Measurements from ENCODE around the gene LCE7A. TPM values are rescaled to one million over a fixed set of nuclear protein-coding genes. Genes with fewer than 3 reads are reported as not detected.

Gene LCE7A
- total and polyA plus RNA-seq, 2 donors (not counting 3 experiments of a cell fraction or from before 2014, with no cell fraction given), result not detected

- dilution Hi-C loops (cut with MboI; ENCODE audit: extremely low pct_ligation_motif_present, low sequenced_read_pairs), result no loop called here
- ChIA-PET POLR2A (no interaction called here), CTCF (no interaction called here)
- H3K36me3 ChIP-seq (ENCODE audit: control insufficient read depth in 2 of 2, extremely low read depth in 1 of 2, insufficient read depth in 2 of 2, low read length in 2 of 2), result no peaks in the 10 kb centered on the region
- H3K27me3 ChIP-seq (ENCODE audit: control insufficient read depth in 2 of 2, insufficient read depth in 2 of 2, low read length in 2 of 2), result no peaks in the 10 kb centered on the region
- TF ChIP-seq MYC (IDR thresholded peaks at IDR 0.05; ENCODE audit: low read depth, low read length) (no peak), CTCF (IDR thresholded peaks at IDR 0.05; ENCODE audit: extremely low read depth in 1 of 2, insufficient read depth in 1 of 2, low read depth in 1 of 2, low read length in 2 of 2) (no peak)
- no peak within 1 kb of the TSS for H3K27ac ChIP-seq (ENCODE audit: insufficient read depth, low read depth, low read length)
- H3K79me2 ChIP-seq (ENCODE audit: control insufficient read depth, insufficient read depth, low read length), result no peaks in the 10 kb centered on the region
- FAIRE-seq (no peak), DNase-seq (ENCODE audit: low read depth, low spot score) (no peak)
- intact Hi-C loops (cut with micrococcal nuclease), result no loop called here
- no peak within 1 kb of the TSS for H3K4me2 ChIP-seq (ENCODE audit: insufficient read depth, low read length)
- BruUV-seq (replicated peaks), result no TSS peak
- no peaks in the 10 kb centered on the region for H3K4me1 ChIP-seq (ENCODE audit: control insufficient read depth, extremely low read depth, insufficient read depth, low read length)
- no peak within 1 kb of the TSS for H3K9ac ChIP-seq (replicated peaks; ENCODE audit: extremely low read depth, insufficient read depth, low read length)
- H3K9me3 ChIP-seq (replicated peaks; ENCODE audit: control insufficient read depth, insufficient read depth, low read length), result no peaks in the 10 kb centered on the region
- no peaks in the 10 kb centered on the region for H4K20me1 ChIP-seq (replicated peaks; ENCODE audit: control insufficient read depth, extremely low read depth, insufficient read depth, low read length)
- H2AFZ ChIP-seq (ENCODE audit: low read depth, low read length), result no peak within 1 kb of the TSS
- H3K4me3 ChIP-seq (replicated peaks in 1 of 3; ENCODE audit: insufficient read depth in 1 of 3, low read depth in 1 of 3, low read length in 3 of 3), result no peak within 1 kb of the TSS
- no peaks in the 10 kb centered on the region for H3K9me1 ChIP-seq (replicated peaks; ENCODE audit: control insufficient read depth, extremely low read depth, insufficient read depth, low read length)
Observed at GRCh38 chr1:152811671-152812070, 48.1 kb upstream of the LCE7A start, which contains the start of gene LCE1B. Gene LCE1B, plus strand, starts transcription at chr1:152811971. Its CDS starts 476 bp downstream, at chr1:152812447.

- no peak overlapping the region for H2AFZ ChIP-seq (ENCODE audit: low read depth, low read length)
Observed at GRCh38 chr1:152817309-152817708, 42.5 kb upstream of the LCE7A start.

More at GRCh38 chr1:152817309-152817708, 42.5 kb upstream of the LCE7A start:
- Histone ChIP-seq H4K20me1 (replicated peaks; ENCODE audit: control insufficient read depth, extremely low read depth, insufficient read depth, low read length) (no peaks in the 10 kb centered on the region), H3K27me3 (ENCODE audit: control insufficient read depth in 2 of 2, insufficient read depth in 2 of 2, low read length in 2 of 2) (no peaks in the 10 kb centered on the region), H3K9me1 (replicated peaks; ENCODE audit: control insufficient read depth, extremely low read depth, insufficient read depth, low read length) (no peaks in the 10 kb centered on the region), H3K4me3 (replicated peaks in 1 of 3; ENCODE audit: insufficient read depth in 1 of 3, low read depth in 1 of 3, low read length in 3 of 3) (no peak overlapping the region), H3K27ac (ENCODE audit: insufficient read depth, low read depth, low read length) (no peak overlapping the region), H3K36me3 (ENCODE audit: control insufficient read depth in 2 of 2, extremely low read depth in 1 of 2, insufficient read depth in 2 of 2, low read length in 2 of 2) (no peaks in the 10 kb centered on the region), H3K4me1 (ENCODE audit: control insufficient read depth, extremely low read depth, insufficient read depth, low read length) (no peaks in the 10 kb centered on the region), H3K4me2 (ENCODE audit: insufficient read depth, low read length) (no peak overlapping the region), H3K9ac (replicated peaks; ENCODE audit: extremely low read depth, insufficient read depth, low read length) (no peak overlapping the region), H3K9me3 (replicated peaks; ENCODE audit: control insufficient read depth, insufficient read depth, low read length) (no peaks in the 10 kb centered on the region), H3K79me2 (ENCODE audit: control insufficient read depth, insufficient read depth, low read length) (no peaks in the 10 kb centered on the region)
- intact Hi-C loops (cut with micrococcal nuclease), result no loop called here
- dilution Hi-C loops (cut with MboI; ENCODE audit: extremely low pct_ligation_motif_present, low sequenced_read_pairs), result no loop called here
- no peak for DNase-seq (ENCODE audit: low read depth, low spot score)
- CTCF ChIA-PET, result no interaction called here
- no peak for FAIRE-seq
- no TSS peak for BruUV-seq (replicated peaks)
- TF ChIP-seq JUN (IDR thresholded peaks at IDR 0.05; ENCODE audit: borderline replicate concordance, insufficient read depth, insufficient read length, low read depth), result no peak
- TF ChIP-seq FOS (IDR thresholded peaks at IDR 0.05; ENCODE audit: borderline replicate concordance, insufficient read depth, low read length), result no peak
- TF ChIP-seq MYC (IDR thresholded peaks at IDR 0.05; ENCODE audit: low read depth, low read length), result no peak
- TF ChIP-seq GATA2 (IDR thresholded peaks at IDR 0.05; ENCODE audit: insufficient read depth, insufficient read length, low read depth, low read length), result no peak
- no peak for TF ChIP-seq MAX (IDR thresholded peaks at IDR 0.05; ENCODE audit: insufficient read depth, insufficient read length)
- TF ChIP-seq POLR2A (IDR thresholded peaks at IDR 0.05; ENCODE audit: low read depth, low read length), result no peak
- no peak for TF ChIP-seq POLR2AphosphoS5 (IDR thresholded peaks at IDR 0.05; ENCODE audit: insufficient read depth, low read depth, low read length)
- TF ChIP-seq EZH2 (IDR thresholded peaks at IDR 0.05; ENCODE audit: borderline replicate concordance, low read depth, low read length, severe bottlenecking), result no peak
- no peak for TF ChIP-seq CTCF (IDR thresholded peaks at IDR 0.05; ENCODE audit: extremely low read depth in 1 of 2, insufficient read depth in 1 of 2, low read depth in 1 of 2, low read length in 2 of 2)
- POLR2A ChIA-PET, result no interaction called here
